Trophoblast cell (in vitro differentiated cells and primary cell): ENCODE data around the gene PDE6A.
"Not testable (repeated sequence)": the region's sequence is repeated elsewhere in the genome, so short reads cannot be mapped to it uniquely, and the experiment has no call there.

ENCODE experiments used
- DNase-seq, 2 donors: peaks; one replicate each; pipeline ENCODE4 v3.0.0-alpha.2; 2016
- H2AFZ ChIP-seq: 2 replicates; pipeline ENCODE4 v1.6.1; 2013; ENCODE audit warnings: low read length, moderate library complexity, mild to moderate bottlenecking; ENCODE audit not compliant: insufficient read depth, poor library complexity
- H2AK5ac ChIP-seq: 2 replicates; pipeline ENCODE4 v1.6.1; 2013; ENCODE audit warnings: mild to moderate bottlenecking, low read length
- H2BK120ac ChIP-seq: 2 replicates; pipeline ENCODE4 v1.6.1; 2013; ENCODE audit warnings: low read length, mild to moderate bottlenecking, moderate library complexity; ENCODE audit not compliant: insufficient read depth, poor library complexity
- H2BK12ac ChIP-seq: 2 replicates; pipeline ENCODE4 v1.6.1; 2013; ENCODE audit warnings: mild to moderate bottlenecking, low read length, moderate library complexity
- H2BK5ac ChIP-seq: 2 replicates; pipeline ENCODE4 v1.6.1; 2013; ENCODE audit warnings: low read length, low read depth, moderate library complexity, mild to moderate bottlenecking; ENCODE audit not compliant: poor library complexity
- H3K14ac ChIP-seq: 2 replicates; pipeline ENCODE4 v1.6.1; 2013; ENCODE audit warnings: mild to moderate bottlenecking, low read length
- H3K18ac ChIP-seq: 2 replicates; pipeline ENCODE4 v1.6.1; 2013; ENCODE audit warnings: mild to moderate bottlenecking, low read length
- H3K23ac ChIP-seq: 2 replicates; pipeline ENCODE4 v1.6.1; 2013; ENCODE audit warnings: low read length
- H3K27ac ChIP-seq: 2 replicates; pipeline ENCODE4 v1.5.1; 2013; ENCODE audit warnings: low read depth, mild to moderate bottlenecking, inconsistent platforms, low read length, moderate library complexity
- H3K27me3 ChIP-seq: 2 replicates; pipeline ENCODE4 v1.6.1; 2013; ENCODE audit warnings: inconsistent platforms, mild to moderate bottlenecking, low read length, moderate library complexity; ENCODE audit not compliant: insufficient read depth
- H3K36me3 ChIP-seq, 2 experiments: 1 replicate in 1 of 2; 2 replicates in 1 of 2; pipeline ENCODE4 v1.6.1; 2013; ENCODE audit warnings: low read length in 2 of 2, mild to moderate bottlenecking in 2 of 2, moderate library complexity in 1 of 2; ENCODE audit not compliant: insufficient read depth in 2 of 2, control insufficient read depth in 1 of 2
- H3K4ac ChIP-seq: 2 replicates; pipeline ENCODE4 v1.6.1; 2013; ENCODE audit warnings: low read depth, mild to moderate bottlenecking, low read length, moderate library complexity
- H3K4me1 ChIP-seq, 2 experiments: 1 replicate in 1 of 2; 2 replicates in 1 of 2; pipeline ENCODE4 v1.6.1; 2013; ENCODE audit warnings: low read length in 2 of 2, mild to moderate bottlenecking in 2 of 2, moderate library complexity in 1 of 2; ENCODE audit not compliant: insufficient read depth in 2 of 2, control insufficient read depth in 1 of 2
- H3K4me2 ChIP-seq: 2 replicates; pipeline ENCODE4 v1.6.1; 2013; ENCODE audit warnings: inconsistent platforms, mild to moderate bottlenecking, low read length, moderate library complexity
- H3K4me3 ChIP-seq: 2 replicates; pipeline ENCODE4 v1.5.1; 2013; ENCODE audit warnings: mild to moderate bottlenecking, low read depth, low read length, inconsistent platforms
- H3K79me1 ChIP-seq: one replicate; pipeline ENCODE4 v1.6.1; 2013; ENCODE audit warnings: low read length
- H3K79me2 ChIP-seq: 2 replicates; pipeline ENCODE4 v1.6.1; 2013; ENCODE audit warnings: low read length, mild to moderate bottlenecking; ENCODE audit not compliant: control insufficient read depth, insufficient read depth, poor library complexity
- H3K9ac ChIP-seq: 2 replicates; pipeline ENCODE4 v1.6.1; 2013; ENCODE audit warnings: mild to moderate bottlenecking, low read length
- H3K9me3 ChIP-seq: 2 replicates; pipeline ENCODE4 v1.6.1; 2013; ENCODE audit warnings: low read depth, mild to moderate bottlenecking, control low read depth, inconsistent platforms, low read length; ENCODE audit not compliant: insufficient read depth
- H4K12ac ChIP-seq: 2 replicates; pipeline ENCODE4 v1.6.1; 2013; ENCODE audit warnings: low read depth, mild to moderate bottlenecking, low read length, moderate library complexity
- H4K8ac ChIP-seq: 2 replicates; pipeline ENCODE4 v1.6.1; 2013; ENCODE audit warnings: low read depth, mild to moderate bottlenecking, low read length, moderate library complexity
- H4K91ac ChIP-seq: one replicate; pipeline ENCODE4 v1.6.1; 2013; ENCODE audit warnings: low read depth, mild to moderate bottlenecking, low read length, moderate library complexity
- WGBS: extraction: QIAGEN DNeasy Blood & Tissue Kit; methylation state at CpG from one replicate; pipeline ENCODE4 v1.1.7; 2013; ENCODE audit warnings: missing lambda C conversion rate; ENCODE audit not compliant: insufficient read length, insufficient coverage; ENCODE audit errors: extremely low coverage; 5-methylcytosine and 5-hydroxymethylcytosine counted together

The PDE6A gene

GRCh38 chr5:149882633-149883032 is 62.0 kb downstream of the PDE6A start:
- H3K9ac ChIP-seq, H3K9me3 ChIP-seq, H2BK5ac ChIP-seq, H3K18ac ChIP-seq, H2BK120ac ChIP-seq, H3K27me3 ChIP-seq, H2AK5ac ChIP-seq, H3K23ac ChIP-seq, DNase-seq, H2BK12ac ChIP-seq, H3K4me2 ChIP-seq, H2AFZ ChIP-seq, H3K79me2 ChIP-seq, H3K4me1 ChIP-seq, H3K27ac ChIP-seq, H3K4me3 ChIP-seq, H3K4ac ChIP-seq, H3K79me1 ChIP-seq, H4K12ac ChIP-seq, H3K36me3 ChIP-seq, H4K91ac ChIP-seq, H3K14ac ChIP-seq, H4K8ac ChIP-seq: not testable (repeated sequence)
- whole genome bisulfite sequencing = no CpG with 5 or more reads among the region's 10 CpGs

- Histone ChIP-seq H3K27me3 (no peaks in the 10 kb centered on the region), H3K4me1 (no peaks in the 10 kb centered on the region), H3K4me3 (no peak overlapping the region), H2AFZ (no peak overlapping the region), H4K91ac (no peak overlapping the region), H3K79me2 (no peaks in the 10 kb centered on the region), H3K14ac (no peak overlapping the region), H3K4ac (no peak overlapping the region), H3K23ac (no peak overlapping the region), H3K18ac (no peak overlapping the region), H2BK120ac (no peak overlapping the region), H2AK5ac (no peak overlapping the region), H3K9me3 (peaks cover 2% of the 10 kb centered on the region), H2BK12ac (no peak overlapping the region), H4K8ac (no peak overlapping the region), H2BK5ac (no peak overlapping the region), H3K36me3 (no peaks in the 10 kb centered on the region), H4K12ac (no peak overlapping the region), H3K79me1 (no peaks in the 10 kb centered on the region), H3K4me2 (no peak overlapping the region), H3K9ac (no peak overlapping the region), H3K27ac (no peak overlapping the region)
- DNase-seq = no peak
- WGBS = no CpG with 5 or more reads among the region's 4 CpGs
These were observed 62.7 kb downstream of the PDE6A start for GRCh38 chr5:149881874-149882273.

GRCh38 chr5:149881069-149881622 is 63.4 kb downstream of the PDE6A start:
- Histone ChIP-seq H3K9ac (no peak overlapping the region), H4K91ac (no peak overlapping the region), H3K4me1 (no peaks in the 10 kb centered on the region), H2AK5ac (no peak overlapping the region), H3K27ac (no peak overlapping the region), H4K8ac (no peak overlapping the region), H2BK120ac (no peak overlapping the region), H3K27me3 (no peaks in the 10 kb centered on the region), H4K12ac (no peak overlapping the region), H2BK5ac (no peak overlapping the region), H3K23ac (no peak overlapping the region), H3K36me3 (no peaks in the 10 kb centered on the region), H3K18ac (no peak overlapping the region), H2AFZ (no peak overlapping the region), H3K4ac (no peak overlapping the region), H3K4me2 (no peak overlapping the region), H3K79me1 (no peaks in the 10 kb centered on the region), H3K79me2 (no peaks in the 10 kb centered on the region), H3K9me3 (peaks cover under 1% of the 10 kb centered on the region), H3K4me3 (no peak overlapping the region), H2BK12ac (no peak overlapping the region), H3K14ac (no peak overlapping the region)
- DNase-seq = no peak
- no CpG with 5 or more reads among the region's 4 CpGs for WGBS

- not testable (repeated sequence) for H2AFZ ChIP-seq, H3K27me3 ChIP-seq, H2BK120ac ChIP-seq, H3K4me3 ChIP-seq, H3K4ac ChIP-seq, H3K9me3 ChIP-seq, H3K18ac ChIP-seq, H3K79me1 ChIP-seq, H3K79me2 ChIP-seq, H4K8ac ChIP-seq, H3K4me2 ChIP-seq, H4K12ac ChIP-seq, H3K4me1 ChIP-seq, H2BK12ac ChIP-seq, H3K27ac ChIP-seq, H2BK5ac ChIP-seq, H3K36me3 ChIP-seq, H2AK5ac ChIP-seq, H3K14ac ChIP-seq, H4K91ac ChIP-seq, H3K9ac ChIP-seq, DNase-seq, H3K23ac ChIP-seq
- WGBS = no CpG with 5 or more reads among the region's 2 CpGs
These were observed 65.0 kb downstream of the PDE6A start for GRCh38 chr5:149879593-149879992.
